Measurements from ENCODE around the gene RNF222.
"Not testable (repeated sequence)": the region's sequence is repeated elsewhere in the genome, so short reads cannot be mapped to it uniquely, and the experiment has no call there.

The RNF222 gene

GRCh38 chr17:8383143-8383822 lies 14.3 kb downstream of the RNF222 start, which contains the start of gene RPL26:
Gene RPL26 (minus strand): TSS chr17:8383193. CDS start chr17:8382310, 883 bp downstream.
- Mint-ChIP-seq H3K4me3 (peak within 1 kb of the TSS; percentile 97 to 98), H3K4me1 (ENCODE audit: low read depth in 2 of 2) (peaks cover 51 to 58% of the 10 kb centered on the region in 2 donors), H3K27me3 (no peaks in the 10 kb centered on the region), H3K9me3 (no peaks in the 10 kb centered on the region), H3K27ac (peak within 1 kb of the TSS; percentile 96 to 97), H3K36me3 (ENCODE audit: insufficient read depth) (peaks cover 69% of the 10 kb centered on the region)
- DNase-seq, result peak; percentile 93 to 98 (median 95)
- peak; percentile 84 for ATAC-seq (replicated peaks)

- peak overlapping the region; percentile 96 to 97 for H3K27ac Mint-ChIP-seq
These were observed 14.8 kb downstream of the RNF222 start for GRCh38 chr17:8382880-8383142.

GRCh38 chr17:8382052-8382879 lies 15.4 kb downstream of the RNF222 start:
- DNase-seq, result no peak

More at GRCh38 chr17:8382880-8383142, 14.8 kb downstream of the RNF222 start:
- ATAC-seq (replicated peaks) (no peak), DNase-seq (no peak)
- H3K36me3 Mint-ChIP-seq (ENCODE audit: insufficient read depth), result peaks cover 71% of the 10 kb centered on the region
- H3K27me3 Mint-ChIP-seq, result no peaks in the 10 kb centered on the region
- H3K4me3 Mint-ChIP-seq, result peak overlapping the region; percentile 97 to 98
- H3K4me1 Mint-ChIP-seq (ENCODE audit: low read depth in 2 of 2), result peaks cover 46 to 53% of the 10 kb centered on the region in 2 donors
- no peaks in the 10 kb centered on the region for H3K9me3 Mint-ChIP-seq

GRCh38 chr17:8380049-8380448 lies 17.6 kb downstream of the RNF222 start:
- Mint-ChIP-seq H3K27me3 (no peaks in the 10 kb centered on the region), H3K4me3 (no peak overlapping the region), H3K9me3 (no peaks in the 10 kb centered on the region), H3K27ac (no peak overlapping the region), H3K36me3 (ENCODE audit: insufficient read depth) (peaks cover 84% of the 10 kb centered on the region), H3K4me1 (ENCODE audit: low read depth in 2 of 2) (peaks cover 42 to 58% of the 10 kb centered on the region in 2 donors)
- ATAC-seq (replicated peaks) (no peak), DNase-seq (no peak)

More at GRCh38 chr17:8382052-8382879, 15.4 kb downstream of the RNF222 start:
- H3K27ac Mint-ChIP-seq, result peak overlapping the region; percentile 96 to 97
- peaks cover 77% of the 10 kb centered on the region for H3K36me3 Mint-ChIP-seq (ENCODE audit: insufficient read depth)
- no peaks in the 10 kb centered on the region for H3K9me3 Mint-ChIP-seq
- no peaks in the 10 kb centered on the region for H3K27me3 Mint-ChIP-seq
- peaks cover 41 to 48% of the 10 kb centered on the region in 2 donors for H3K4me1 Mint-ChIP-seq (ENCODE audit: low read depth in 2 of 2)
- ATAC-seq (replicated peaks), result no peak
- H3K4me3 Mint-ChIP-seq, result peak overlapping the region; percentile 97 to 98

- not testable (repeated sequence) for H3K4me3 Mint-ChIP-seq; H3K9me3 Mint-ChIP-seq; DNase-seq; H3K27me3 Mint-ChIP-seq; ATAC-seq (replicated peaks)
- Mint-ChIP-seq H3K4me1 (ENCODE audit: low read depth in 2 of 2) (peaks cover 32 to 49% of the 10 kb centered on the region in 2 donors), H3K36me3 (ENCODE audit: insufficient read depth) (peaks cover 69% of the 10 kb centered on the region), H3K27ac (peak overlapping the region; percentile 17 to 73)
These were observed 19.5 kb downstream of the RNF222 start for GRCh38 chr17:8378117-8378516.

GRCh38 chr17:8377422-8377821 lies 20.2 kb downstream of the RNF222 start:
- H3K36me3 Mint-ChIP-seq (ENCODE audit: insufficient read depth), result peaks cover 62% of the 10 kb centered on the region
- DNase-seq (no peak), ATAC-seq (replicated peaks) (no peak)
- H3K4me3 Mint-ChIP-seq, result peak overlapping the region; percentile 83
- H3K27ac Mint-ChIP-seq, result peak overlapping the region; percentile 17 to 88
- H3K27me3 Mint-ChIP-seq, result no peaks in the 10 kb centered on the region
- H3K9me3 Mint-ChIP-seq, result no peaks in the 10 kb centered on the region
- peaks cover 27 to 42% of the 10 kb centered on the region in 2 donors for H3K4me1 Mint-ChIP-seq (ENCODE audit: low read depth in 2 of 2)

GRCh38 chr17:8376271-8377067 lies 21.2 kb downstream of the RNF222 start, which contains the start of gene KRABD2:
Gene KRABD2 (minus strand): TSS chr17:8376704.
- Mint-ChIP-seq H3K4me3 (peak within 1 kb of the TSS; percentile 83), H3K27ac (peak within 1 kb of the TSS; percentile 80 to 88), H3K9me3 (no peaks in the 10 kb centered on the region), H3K27me3 (no peaks in the 10 kb centered on the region), H3K4me1 (ENCODE audit: low read depth in 2 of 2) (peaks cover 27 to 41% of the 10 kb centered on the region in 2 donors), H3K36me3 (ENCODE audit: insufficient read depth) (peaks cover 52% of the 10 kb centered on the region)
- DNase-seq, result peak; percentile 86 to 88 (median 87)
- ATAC-seq (replicated peaks), result peak; percentile 100

GRCh38 chr17:8375738-8376259 lies 21.8 kb downstream of the RNF222 start:
- Mint-ChIP-seq H3K4me1 (ENCODE audit: low read depth in 2 of 2) (peaks cover 23 to 36% of the 10 kb centered on the region in 2 donors), H3K9me3 (no peaks in the 10 kb centered on the region), H3K4me3 (peak overlapping the region; percentile 83), H3K27ac (peak overlapping the region; percentile 80 to 88), H3K27me3 (no peaks in the 10 kb centered on the region), H3K36me3 (ENCODE audit: insufficient read depth) (peaks cover 45% of the 10 kb centered on the region)
- DNase-seq, result no peak
- ATAC-seq (replicated peaks), result no peak

- not testable (repeated sequence) for H3K27me3 Mint-ChIP-seq; H3K9me3 Mint-ChIP-seq; H3K27ac Mint-ChIP-seq; DNase-seq; ATAC-seq (replicated peaks); H3K4me3 Mint-ChIP-seq
- Mint-ChIP-seq H3K4me1 (ENCODE audit: low read depth in 2 of 2) (peaks cover 16 to 26% of the 10 kb centered on the region in 2 donors), H3K36me3 (ENCODE audit: insufficient read depth) (peaks cover 30% of the 10 kb centered on the region)
These were observed 23.8 kb downstream of the RNF222 start for GRCh38 chr17:8373856-8374255.

- ATAC-seq (replicated peaks) (no peak), DNase-seq (no peak)
- Mint-ChIP-seq H3K9me3 (no peaks in the 10 kb centered on the region), H3K4me3 (no peak overlapping the region), H3K36me3 (ENCODE audit: insufficient read depth) (peaks cover 18% of the 10 kb centered on the region), H3K27ac (no peak overlapping the region), H3K27me3 (no peaks in the 10 kb centered on the region), H3K4me1 (ENCODE audit: low read depth in 2 of 2) (peaks cover 12 to 21% of the 10 kb centered on the region in 2 donors)
These were observed 25.2 kb downstream of the RNF222 start for GRCh38 chr17:8372422-8372821.

GRCh38 chr17:8371786-8372185 lies 25.8 kb downstream of the RNF222 start:
- Mint-ChIP-seq H3K9me3 (no peaks in the 10 kb centered on the region), H3K27ac (no peak overlapping the region), H3K4me3 (no peak overlapping the region), H3K27me3 (no peaks in the 10 kb centered on the region), H3K36me3 (ENCODE audit: insufficient read depth) (peaks cover 16% of the 10 kb centered on the region), H3K4me1 (ENCODE audit: low read depth in 2 of 2) (peaks cover 10 to 17% of the 10 kb centered on the region in 2 donors)
- DNase-seq (no peak), ATAC-seq (replicated peaks) (no peak)

- ATAC-seq (replicated peaks) (no peak), DNase-seq (no peak)
- peaks cover 2 to 4% of the 10 kb centered on the region in 2 donors for H3K4me1 Mint-ChIP-seq (ENCODE audit: low read depth in 2 of 2)
- H3K27me3 Mint-ChIP-seq, result no peaks in the 10 kb centered on the region
- no peak overlapping the region for H3K27ac Mint-ChIP-seq
- H3K36me3 Mint-ChIP-seq (ENCODE audit: insufficient read depth), result peaks cover 15% of the 10 kb centered on the region
- no peak overlapping the region for H3K4me3 Mint-ChIP-seq
- no peaks in the 10 kb centered on the region for H3K9me3 Mint-ChIP-seq
These were observed 27.7 kb downstream of the RNF222 start for GRCh38 chr17:8369944-8370343.

- Mint-ChIP-seq H3K4me3 (no peak overlapping the region), H3K4me1 (ENCODE audit: low read depth in 2 of 2) (peaks cover 2 to 4% of the 10 kb centered on the region in 2 donors), H3K27me3 (no peaks in the 10 kb centered on the region), H3K36me3 (ENCODE audit: insufficient read depth) (peaks cover 15% of the 10 kb centered on the region), H3K27ac (no peak overlapping the region), H3K9me3 (no peaks in the 10 kb centered on the region)
- DNase-seq (no peak), ATAC-seq (replicated peaks) (no peak)
These were observed 29.4 kb downstream of the RNF222 start for GRCh38 chr17:8368193-8368592.
